Measurements from ENCODE around the gene OSBP2.

OSBP2 gene

DNA sequence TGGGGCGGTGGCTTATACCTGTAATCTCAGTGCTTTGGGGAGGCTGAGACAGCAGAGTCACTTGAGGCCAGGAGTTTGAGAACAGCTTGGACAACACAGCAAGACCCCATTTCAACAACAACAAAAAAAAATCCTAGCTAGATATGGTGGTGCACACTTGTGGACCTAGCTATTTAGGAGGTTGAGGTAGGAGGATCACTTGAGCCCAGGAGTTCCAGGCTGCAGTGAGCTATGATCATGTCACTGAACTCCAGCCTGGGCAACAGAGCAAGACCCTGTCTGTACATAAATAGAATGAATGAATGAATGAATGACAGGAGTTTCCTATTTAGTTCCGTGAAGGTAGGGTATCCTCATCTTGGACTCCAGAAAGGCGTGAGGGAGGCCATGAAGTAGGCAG, 107.0 kb downstream of the OSBP2 start:
- peaks cover 6% of the 10 kb centered on the region for H3K36me3 Mint-ChIP-seq (ENCODE audit: insufficient read depth)
- H3K4me3 Mint-ChIP-seq = peak overlapping the region; percentile 41 to 51
- DNase-seq (no peak), ATAC-seq (replicated peaks) (no peak)
- peaks cover 2 to 15% of the 10 kb centered on the region in 2 donors for H3K4me1 Mint-ChIP-seq (ENCODE audit: low read depth in 2 of 2)
- peaks cover 50 to 78% of the 10 kb centered on the region in 2 donors for H3K27me3 Mint-ChIP-seq
- no peaks in the 10 kb centered on the region for H3K9me3 Mint-ChIP-seq
- no peak overlapping the region for H3K27ac Mint-ChIP-seq

DNA sequence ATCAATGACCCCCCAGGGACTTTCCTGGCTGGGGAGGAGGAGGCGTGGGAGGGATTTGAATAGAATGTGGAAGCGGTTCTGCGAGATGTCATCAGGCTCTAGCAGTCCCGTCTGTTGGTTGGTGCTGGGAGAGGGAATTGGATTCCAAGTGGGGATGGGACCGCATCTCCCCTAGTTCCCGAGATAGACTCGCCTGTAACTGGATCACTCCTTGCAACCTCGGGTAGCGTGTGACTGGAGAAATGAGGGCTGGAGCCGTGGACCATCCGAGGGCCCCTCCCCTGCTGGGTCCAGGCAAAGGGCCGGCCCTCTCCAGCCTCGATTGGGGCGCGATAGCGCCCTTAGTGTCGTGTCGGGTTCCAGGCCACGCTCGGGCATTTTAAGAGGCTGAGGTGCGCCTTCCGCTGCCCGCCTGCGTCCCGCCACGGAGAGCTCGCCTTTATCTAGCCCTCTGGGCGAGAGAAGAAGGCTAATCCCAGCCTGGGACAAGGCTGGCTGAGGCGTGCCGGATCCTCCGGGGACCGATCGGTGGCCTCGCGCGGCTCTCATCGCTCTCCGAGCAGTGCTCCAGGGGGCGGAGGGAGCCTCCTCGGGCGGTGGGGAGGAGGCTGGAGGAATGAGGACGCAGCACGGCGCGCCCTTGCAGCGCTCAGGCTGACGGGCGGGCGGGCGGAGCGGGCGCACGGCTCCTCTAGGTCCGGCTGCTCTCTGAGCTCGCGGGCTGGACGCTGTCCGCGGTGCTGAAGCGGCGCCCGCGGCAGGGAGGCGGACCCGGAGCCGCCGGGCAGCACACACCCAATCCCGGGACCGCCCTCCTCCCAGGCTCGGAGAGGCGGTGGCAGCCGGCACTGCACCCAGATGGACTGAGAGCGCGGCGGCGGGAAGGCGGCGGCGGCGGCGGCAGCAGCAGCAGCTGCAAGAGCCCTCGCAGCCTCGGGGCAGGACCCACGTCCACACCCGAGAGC, 107.8 kb downstream of the OSBP2 start:
- peak; percentile 18 to 47 (median 33) for DNase-seq
- ATAC-seq (replicated peaks) = peak; percentile 93
- Mint-ChIP-seq H3K27me3 (peaks cover 50 to 82% of the 10 kb centered on the region in 2 donors), H3K27ac (no peak overlapping the region), H3K36me3 (ENCODE audit: insufficient read depth) (peaks cover 6% of the 10 kb centered on the region), H3K4me3 (peak overlapping the region; percentile 41 to 51), H3K4me1 (ENCODE audit: low read depth in 2 of 2) (peaks cover 2 to 15% of the 10 kb centered on the region in 2 donors), H3K9me3 (no peaks in the 10 kb centered on the region)

DNA sequence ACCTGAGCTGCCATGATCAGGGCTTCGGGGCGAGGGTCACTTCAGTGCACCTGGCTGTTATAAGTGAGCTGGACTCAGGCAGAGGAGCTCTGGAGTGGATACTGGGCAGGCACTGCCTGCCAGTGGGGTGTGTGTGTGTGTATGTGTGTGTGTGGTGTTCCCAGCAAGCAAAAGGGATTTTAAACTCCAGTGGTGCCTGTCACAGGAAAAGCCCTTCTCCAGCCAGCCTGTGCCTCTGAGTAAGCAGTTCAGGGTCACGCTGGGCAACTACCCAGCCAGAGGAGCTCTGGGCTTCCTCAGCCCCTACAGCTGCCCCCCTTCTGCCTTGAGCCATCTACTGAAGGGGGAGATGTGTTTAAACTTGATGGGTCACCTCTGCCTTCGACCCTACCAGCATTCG, 109.0 kb downstream of the OSBP2 start:
- peaks cover 42 to 82% of the 10 kb centered on the region in 2 donors for H3K27me3 Mint-ChIP-seq

DNA sequence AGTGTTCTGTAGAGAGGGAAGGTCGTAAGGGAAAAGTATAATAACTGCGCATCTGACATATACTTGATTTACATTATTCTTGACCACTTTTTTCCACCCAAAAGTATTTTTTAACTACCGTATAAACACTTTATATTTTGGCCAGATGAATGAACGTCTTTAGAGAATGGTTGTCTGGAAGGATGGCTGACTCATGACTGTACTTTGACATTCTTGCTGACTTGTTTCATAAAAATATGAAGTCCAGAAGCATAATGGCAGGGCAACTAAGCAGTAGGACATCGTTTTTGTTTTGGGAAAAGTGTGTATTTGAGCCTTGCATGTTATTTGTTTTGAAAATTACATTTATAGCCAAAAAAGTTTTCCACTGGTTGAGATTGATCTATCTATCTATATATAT, 110.0 kb downstream of the OSBP2 start:
- no peaks in the 10 kb centered on the region for H3K9me3 Mint-ChIP-seq
- no peak overlapping the region for H3K4me3 Mint-ChIP-seq
- ATAC-seq (replicated peaks) (no peak), DNase-seq (no peak)
- H3K36me3 Mint-ChIP-seq (ENCODE audit: insufficient read depth) = peaks cover 6% of the 10 kb centered on the region
- H3K27me3 Mint-ChIP-seq = peaks cover 42 to 82% of the 10 kb centered on the region in 2 donors
- no peak overlapping the region for H3K27ac Mint-ChIP-seq
- H3K4me1 Mint-ChIP-seq (ENCODE audit: low read depth in 2 of 2) = peaks cover 2 to 15% of the 10 kb centered on the region in 2 donors

More for the DNA sequence above, 109.0 kb downstream of the OSBP2 start:
- Mint-ChIP-seq H3K27ac (no peak overlapping the region), H3K9me3 (no peaks in the 10 kb centered on the region), H3K4me3 (no peak overlapping the region), H3K36me3 (ENCODE audit: insufficient read depth) (peaks cover 6% of the 10 kb centered on the region), H3K4me1 (ENCODE audit: low read depth in 2 of 2) (peaks cover 2 to 15% of the 10 kb centered on the region in 2 donors)
- DNase-seq = no peak
- ATAC-seq (replicated peaks) = no peak

DNA sequence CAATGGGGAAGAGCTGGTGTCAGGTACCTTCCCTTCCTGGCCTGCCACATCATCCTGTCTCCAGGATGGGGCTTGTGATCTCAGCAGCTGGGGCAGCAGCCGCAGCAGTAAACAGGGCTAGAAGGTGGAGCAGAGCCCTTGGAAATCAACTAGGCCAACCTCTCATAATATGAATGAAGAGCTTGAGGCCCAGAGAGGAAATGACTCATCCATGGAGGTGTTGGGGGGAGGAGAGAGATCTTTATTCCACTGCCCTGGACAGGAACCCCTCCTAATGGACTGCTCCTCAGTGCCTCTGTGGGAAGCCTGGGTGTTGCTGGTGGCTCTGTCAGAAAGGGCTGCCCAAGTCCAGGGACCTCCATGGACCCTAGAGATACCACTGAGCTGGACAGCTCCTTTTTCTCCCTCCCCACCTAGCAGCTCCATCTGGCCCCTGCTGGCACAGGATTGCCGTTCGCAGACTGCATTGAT, 111.8 kb downstream of the OSBP2 start:
- peaks cover 6% of the 10 kb centered on the region for H3K36me3 Mint-ChIP-seq (ENCODE audit: insufficient read depth)
- H3K9me3 Mint-ChIP-seq = no peaks in the 10 kb centered on the region
- ATAC-seq (replicated peaks) = no peak
- H3K27ac Mint-ChIP-seq = no peak overlapping the region
- peaks cover 25 to 64% of the 10 kb centered on the region in 2 donors for H3K27me3 Mint-ChIP-seq
- no peak for DNase-seq
- no peak overlapping the region for H3K4me3 Mint-ChIP-seq
- H3K4me1 Mint-ChIP-seq (ENCODE audit: low read depth in 2 of 2) = peaks cover 2 to 10% of the 10 kb centered on the region in 2 donors

DNA sequence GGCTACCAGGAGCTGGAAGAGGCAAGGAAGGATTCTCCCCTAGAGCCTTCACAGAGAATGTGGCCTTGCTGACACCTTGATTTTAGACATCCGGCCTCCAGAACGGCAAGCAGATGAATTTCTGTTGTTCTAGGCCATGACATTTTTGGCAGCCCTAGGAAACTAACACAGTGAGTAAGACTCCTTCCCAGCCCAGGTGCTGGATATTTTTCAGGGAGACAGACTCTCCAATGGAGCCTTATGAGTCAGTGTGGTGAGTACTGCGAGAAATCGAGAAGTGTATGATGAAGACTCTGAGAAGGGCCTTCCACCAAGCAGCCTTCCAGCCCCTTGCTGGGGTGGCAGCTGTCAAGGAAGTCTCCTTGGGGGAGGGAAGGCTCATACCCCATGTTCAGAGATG, 114.4 kb downstream of the OSBP2 start:
- H3K27ac Mint-ChIP-seq = no peak overlapping the region
- no peaks in the 10 kb centered on the region for H3K9me3 Mint-ChIP-seq
- no peaks in the 10 kb centered on the region for H3K4me1 Mint-ChIP-seq (ENCODE audit: low read depth in 2 of 2)
- peaks cover 5 to 42% of the 10 kb centered on the region in 2 donors for H3K27me3 Mint-ChIP-seq
- H3K36me3 Mint-ChIP-seq (ENCODE audit: insufficient read depth) = no peaks in the 10 kb centered on the region
- H3K4me3 Mint-ChIP-seq = no peak overlapping the region
- DNase-seq (no peak), ATAC-seq (replicated peaks) (no peak)

DNA sequence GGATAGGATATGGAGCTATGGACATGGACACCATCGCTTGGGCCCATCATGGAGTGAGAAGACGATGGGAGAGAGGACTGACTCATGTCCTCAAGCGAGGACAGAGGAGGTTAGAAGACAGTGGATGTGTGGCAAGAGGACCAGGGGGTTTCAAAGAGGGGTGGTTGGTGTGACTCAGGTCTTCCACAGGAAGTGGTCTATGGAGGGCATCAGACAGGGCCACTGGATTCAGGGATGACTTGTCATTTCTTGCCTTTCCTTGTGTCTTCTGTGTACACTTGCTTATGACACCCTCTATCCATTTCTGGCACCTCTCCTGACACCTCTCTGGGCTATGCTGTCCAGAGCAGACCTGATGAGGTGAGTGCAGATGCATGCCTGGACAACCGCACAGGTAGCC, 115.4 kb downstream of the OSBP2 start:
- Mint-ChIP-seq H3K27me3 (peaks cover 0 to 32% of the 10 kb centered on the region in 2 donors), H3K9me3 (no peaks in the 10 kb centered on the region), H3K36me3 (ENCODE audit: insufficient read depth) (no peaks in the 10 kb centered on the region), H3K4me1 (ENCODE audit: low read depth in 2 of 2) (no peaks in the 10 kb centered on the region), H3K27ac (no peak overlapping the region), H3K4me3 (no peak overlapping the region)
- DNase-seq (no peak), ATAC-seq (replicated peaks) (no peak)

DNA sequence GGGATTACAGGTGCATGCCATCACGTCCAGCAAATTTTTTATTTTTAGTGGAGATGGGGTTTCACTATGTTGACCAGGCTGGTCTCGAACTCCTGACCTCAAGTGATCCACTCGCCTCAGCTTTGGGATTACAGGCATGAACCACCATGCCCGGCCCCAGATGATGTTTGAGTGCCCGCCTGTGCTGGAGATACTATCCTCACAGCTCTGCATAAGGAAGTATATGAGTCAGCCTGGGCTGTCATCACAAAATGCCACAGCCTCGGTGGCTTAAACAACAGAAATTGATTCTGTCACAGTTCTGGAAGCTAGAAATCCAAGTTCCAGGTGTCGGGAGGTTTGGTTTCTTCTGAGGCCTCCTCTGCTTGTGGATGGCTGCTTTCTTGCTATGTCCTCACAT, 119.3 kb downstream of the OSBP2 start:
- Mint-ChIP-seq H3K36me3 (ENCODE audit: insufficient read depth) (no peaks in the 10 kb centered on the region), H3K27ac (no peak overlapping the region), H3K27me3 (peaks cover 13 to 21% of the 10 kb centered on the region in 2 donors), H3K4me3 (no peak overlapping the region), H3K9me3 (no peaks in the 10 kb centered on the region), H3K4me1 (ENCODE audit: low read depth in 2 of 2) (no peaks in the 10 kb centered on the region)
- no peak for ATAC-seq (replicated peaks)
- no peak for DNase-seq

DNA sequence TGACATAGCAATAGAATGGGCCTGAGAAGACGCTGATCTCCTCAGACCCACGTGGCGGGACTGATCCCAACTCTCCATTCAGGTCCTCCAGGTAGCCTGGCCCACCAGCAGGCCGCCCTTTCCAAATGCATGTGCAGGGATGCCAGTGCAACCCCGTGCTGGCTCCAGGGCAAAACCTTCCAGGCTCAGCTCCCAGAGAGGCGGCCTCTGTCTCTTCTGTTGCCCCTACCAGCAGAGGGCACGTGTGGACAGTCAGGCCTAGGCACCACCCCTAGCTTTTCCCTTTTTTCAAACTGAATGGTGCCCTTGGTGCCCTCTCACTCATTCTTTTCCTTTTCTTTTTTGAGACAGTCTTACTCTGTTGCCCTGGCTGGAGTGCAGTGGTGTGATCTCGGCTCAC, 121.7 kb downstream of the OSBP2 start:
- no peaks in the 10 kb centered on the region for H3K36me3 Mint-ChIP-seq (ENCODE audit: insufficient read depth)
- DNase-seq = no peak
- ATAC-seq (replicated peaks) = no peak
- H3K9me3 Mint-ChIP-seq = no peaks in the 10 kb centered on the region
- H3K4me3 Mint-ChIP-seq = no peak overlapping the region
- H3K27ac Mint-ChIP-seq = no peak overlapping the region
- peaks cover 24 to 36% of the 10 kb centered on the region in 2 donors for H3K27me3 Mint-ChIP-seq
- peaks cover 0 to 3% of the 10 kb centered on the region in 2 donors for H3K4me1 Mint-ChIP-seq (ENCODE audit: low read depth in 2 of 2)

DNA sequence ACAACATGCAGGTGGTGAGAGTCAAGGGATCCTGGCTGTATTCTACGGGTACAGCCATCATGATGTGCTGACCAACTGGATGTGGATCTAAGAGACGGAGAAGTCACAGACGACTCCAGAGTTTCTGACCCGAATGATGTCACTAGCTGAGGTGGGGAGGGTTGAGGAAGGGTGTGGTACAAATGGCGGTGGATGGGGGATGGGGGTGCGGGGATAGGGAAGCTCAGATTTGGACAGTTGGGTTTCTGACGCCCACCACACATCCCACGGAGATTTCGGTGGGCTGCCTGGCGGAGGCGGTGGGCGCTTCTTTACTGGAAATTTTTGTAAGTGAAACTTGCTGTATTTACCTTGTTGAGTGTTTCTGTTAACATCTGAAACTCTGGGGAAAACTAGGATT, 126.7 kb downstream of the OSBP2 start:
- H3K27ac Mint-ChIP-seq = no peak overlapping the region
- H3K4me1 Mint-ChIP-seq (ENCODE audit: low read depth in 2 of 2) = peaks cover 0 to 5% of the 10 kb centered on the region in 2 donors
- DNase-seq (no peak), ATAC-seq (replicated peaks) (no peak)
- H3K27me3 Mint-ChIP-seq = peaks cover 56 to 79% of the 10 kb centered on the region in 2 donors
- H3K9me3 Mint-ChIP-seq = no peaks in the 10 kb centered on the region
- H3K4me3 Mint-ChIP-seq = peak overlapping the region in 1 of 2 donors; percentile 19
- H3K36me3 Mint-ChIP-seq (ENCODE audit: insufficient read depth) = no peaks in the 10 kb centered on the region

DNA sequence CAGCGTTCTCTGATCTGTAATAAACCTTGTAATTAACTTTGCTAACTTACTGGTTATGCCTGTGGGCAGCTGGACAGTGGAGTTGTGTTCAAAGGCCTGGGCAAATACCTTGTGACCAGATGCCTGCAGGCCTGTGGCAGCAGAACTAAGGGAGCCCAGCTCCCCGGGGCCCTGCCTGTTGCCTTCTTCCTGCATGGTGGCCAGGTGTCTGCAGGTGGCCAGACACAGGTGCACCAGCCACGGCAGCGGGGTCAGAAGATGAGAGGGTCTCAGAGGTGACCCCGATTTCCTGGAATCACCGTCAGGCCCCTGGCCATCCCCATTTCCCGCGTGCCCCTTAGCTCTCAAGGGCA, 127.2 kb downstream of the OSBP2 start:
- no peak overlapping the region for H3K27ac Mint-ChIP-seq
- H3K4me3 Mint-ChIP-seq = peak overlapping the region; percentile 24 to 29
- ATAC-seq (replicated peaks) (no peak), DNase-seq (no peak)
- H3K9me3 Mint-ChIP-seq = no peaks in the 10 kb centered on the region
- no peaks in the 10 kb centered on the region for H3K36me3 Mint-ChIP-seq (ENCODE audit: insufficient read depth)
- H3K27me3 Mint-ChIP-seq = peaks cover 54 to 81% of the 10 kb centered on the region in 2 donors
- peaks cover 0 to 5% of the 10 kb centered on the region in 2 donors for H3K4me1 Mint-ChIP-seq (ENCODE audit: low read depth in 2 of 2)

DNA sequence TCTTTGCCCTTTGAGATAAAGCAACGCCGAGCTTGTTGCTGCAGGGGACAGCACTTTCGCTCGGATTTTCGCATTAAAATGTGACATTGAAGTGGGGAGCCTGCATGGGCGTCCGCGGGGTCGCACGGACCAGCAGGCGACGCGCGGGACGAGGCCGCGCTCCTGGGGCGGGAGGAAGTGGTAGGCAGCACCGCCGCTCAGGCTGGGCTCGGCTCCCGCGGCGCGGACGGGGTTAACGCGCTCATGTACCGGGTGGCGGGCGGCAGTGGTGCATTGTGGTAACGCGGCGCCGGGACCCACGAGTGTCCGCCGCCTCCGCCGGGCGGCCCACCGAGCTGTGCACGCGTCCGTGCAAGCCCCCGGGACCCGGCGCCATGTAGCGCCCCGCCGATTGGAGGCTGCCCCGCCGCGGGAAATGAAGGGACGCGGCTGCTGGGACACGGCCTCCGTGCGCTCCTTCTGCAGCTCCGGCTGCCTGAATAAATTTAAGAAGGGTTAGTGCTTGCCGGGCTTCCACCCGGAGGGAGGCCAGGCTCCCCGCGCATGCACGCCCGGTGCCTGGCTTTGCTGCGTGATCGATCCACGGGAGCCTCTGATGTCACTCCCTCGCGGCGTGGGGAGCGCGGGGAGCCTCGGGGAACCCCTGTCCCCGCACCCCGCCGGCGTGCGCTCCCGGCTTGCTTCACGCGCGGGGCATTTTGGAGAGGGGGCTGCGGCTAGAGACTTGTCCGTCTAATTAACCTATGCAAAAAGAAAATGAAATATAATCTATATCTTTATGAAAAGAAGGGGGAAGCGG, 127.7 kb downstream of the OSBP2 start:
- Mint-ChIP-seq H3K9me3 (no peaks in the 10 kb centered on the region), H3K27ac (no peak overlapping the region), H3K4me1 (ENCODE audit: low read depth in 2 of 2) (peaks cover 0 to 5% of the 10 kb centered on the region in 2 donors), H3K36me3 (ENCODE audit: insufficient read depth) (no peaks in the 10 kb centered on the region), H3K27me3 (peaks cover 52 to 81% of the 10 kb centered on the region in 2 donors), H3K4me3 (peak overlapping the region; percentile 24 to 29)
- DNase-seq = no peak
- peak; percentile 17 for ATAC-seq (replicated peaks)

DNA sequence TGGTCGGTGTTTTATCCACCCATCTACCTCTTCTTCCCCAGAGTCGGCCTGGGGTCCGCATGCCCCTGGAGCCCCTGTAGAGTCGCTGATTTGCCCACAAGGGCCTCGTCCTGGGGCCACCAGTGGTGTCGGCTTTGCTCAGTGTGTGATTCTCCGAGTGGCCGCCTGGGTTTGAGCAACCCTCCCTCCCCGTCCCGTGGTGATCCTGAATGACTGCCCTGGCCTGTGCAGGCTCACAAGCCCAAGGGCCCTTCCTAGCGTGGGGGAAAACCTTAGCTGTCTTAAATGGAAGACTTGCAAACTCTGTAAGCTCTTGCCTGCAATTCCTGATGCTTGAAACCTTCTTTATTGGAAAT, 128.3 kb downstream of the OSBP2 start:
- Mint-ChIP-seq H3K9me3 (no peaks in the 10 kb centered on the region), H3K27me3 (peaks cover 57 to 84% of the 10 kb centered on the region in 2 donors), H3K27ac (no peak overlapping the region), H3K4me3 (peak overlapping the region in 1 of 2 donors; percentile 41), H3K36me3 (ENCODE audit: insufficient read depth) (no peaks in the 10 kb centered on the region), H3K4me1 (ENCODE audit: low read depth in 2 of 2) (peaks cover 0 to 5% of the 10 kb centered on the region in 2 donors)
- DNase-seq = no peak
- ATAC-seq (replicated peaks) = no peak

Data from effector memory CD8-positive, alpha-beta T cell (primary cell).